HG03520 (cell line): ENCODE measurements around the gene UBAC2.

Source experiments
- ATAC-seq: cut with Tn5 transposase; IDR thresholded peaks from one replicate; pipeline ENCODE4 v1.9.1; 2021; ENCODE audit warnings: mild to moderate bottlenecking, moderate library complexity; ENCODE audit not compliant: unreplicated experiment

UBAC2 gene

DNA sequence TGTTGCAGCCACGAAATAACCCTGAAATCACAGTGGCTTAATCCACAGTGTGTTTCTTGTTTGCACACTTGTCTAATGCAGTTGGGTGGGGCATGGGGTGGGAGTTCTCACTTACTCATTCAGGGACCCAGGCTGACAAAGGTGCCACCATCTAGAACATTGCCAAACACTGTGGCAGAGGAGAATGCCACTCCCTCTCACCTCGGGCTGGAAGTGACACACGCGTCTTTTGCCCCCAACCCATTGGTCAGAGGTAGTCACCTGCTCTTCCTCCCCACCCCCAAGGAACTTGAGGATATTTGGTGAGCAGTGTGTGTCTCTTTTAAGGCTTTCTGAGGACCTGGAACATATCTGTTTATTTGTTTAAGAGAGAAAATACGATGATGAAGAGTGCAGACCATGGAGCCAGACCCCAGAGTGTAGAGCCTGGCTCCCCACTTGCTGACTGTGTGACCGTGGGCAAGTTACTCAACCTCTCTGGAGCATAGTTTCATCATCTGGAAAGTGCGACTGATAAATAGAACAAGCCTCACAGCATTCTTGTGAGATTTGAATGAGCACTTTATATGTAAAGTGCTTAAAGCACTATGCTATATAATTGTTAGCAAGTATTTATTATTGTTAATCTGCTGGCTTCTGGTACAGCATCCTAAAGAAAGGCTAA is 89.2 kb downstream of the UBAC2 start:
- ATAC-seq, result no peak

DNA sequence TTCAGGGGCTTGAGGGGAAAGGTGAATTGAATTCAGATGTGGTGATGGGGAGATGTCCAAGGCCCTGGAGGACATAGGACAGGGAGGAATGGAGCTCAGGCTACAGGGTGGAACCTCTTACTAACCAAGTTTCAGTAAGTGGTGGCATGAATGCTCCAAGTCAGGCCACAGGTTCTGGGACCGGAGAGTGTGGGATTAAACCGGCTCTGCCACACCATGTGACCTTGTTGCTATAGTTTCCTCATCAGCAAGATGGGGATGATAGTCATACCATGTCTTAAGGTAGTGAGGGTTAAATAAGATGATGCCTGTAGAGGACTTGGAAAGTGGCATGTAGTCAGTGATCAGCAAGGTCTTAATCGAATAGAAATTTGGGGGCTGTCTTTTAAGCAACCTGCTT is 90.2 kb downstream of the UBAC2 start:
- no peak for ATAC-seq

DNA sequence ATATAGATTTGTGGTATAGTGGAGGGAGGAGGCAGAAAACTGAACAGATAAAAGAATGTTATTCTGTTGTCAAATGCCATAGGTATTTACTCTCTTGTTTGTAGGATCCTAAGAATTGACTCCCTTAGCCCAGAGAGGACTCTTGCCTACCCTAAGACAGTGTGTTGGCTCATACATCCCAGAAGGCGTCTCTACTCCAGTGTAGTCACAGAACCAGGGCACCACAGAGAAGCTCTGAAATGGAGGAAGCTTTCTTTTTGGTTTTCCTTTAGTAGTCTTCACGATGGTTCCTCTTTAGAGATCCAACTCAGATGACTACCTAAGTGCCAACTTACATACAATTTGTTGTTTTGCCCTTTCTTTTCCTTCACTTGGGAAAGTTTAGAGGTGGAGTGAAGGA is 92.5 kb downstream of the UBAC2 start:
- no peak for ATAC-seq

DNA sequence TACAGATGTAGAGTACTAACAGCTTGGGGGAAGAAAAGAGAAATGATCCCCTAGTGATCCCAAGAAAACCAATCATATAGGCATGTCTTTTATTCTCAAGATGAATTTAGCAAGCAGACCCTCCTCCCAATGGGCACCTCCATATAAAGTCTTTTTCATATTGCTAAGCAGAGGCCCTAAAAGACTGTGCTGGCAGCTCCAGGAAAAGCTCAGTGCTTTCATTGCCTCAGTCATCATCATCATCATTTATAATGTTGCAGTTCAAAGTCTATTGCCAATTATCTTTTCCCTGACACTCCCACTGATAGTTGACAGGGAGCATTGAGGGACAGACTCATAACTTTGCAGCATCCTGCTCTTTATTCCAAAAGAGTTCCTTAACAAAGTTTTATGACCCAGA is 93.5 kb downstream of the UBAC2 start:
- no peak for ATAC-seq

DNA sequence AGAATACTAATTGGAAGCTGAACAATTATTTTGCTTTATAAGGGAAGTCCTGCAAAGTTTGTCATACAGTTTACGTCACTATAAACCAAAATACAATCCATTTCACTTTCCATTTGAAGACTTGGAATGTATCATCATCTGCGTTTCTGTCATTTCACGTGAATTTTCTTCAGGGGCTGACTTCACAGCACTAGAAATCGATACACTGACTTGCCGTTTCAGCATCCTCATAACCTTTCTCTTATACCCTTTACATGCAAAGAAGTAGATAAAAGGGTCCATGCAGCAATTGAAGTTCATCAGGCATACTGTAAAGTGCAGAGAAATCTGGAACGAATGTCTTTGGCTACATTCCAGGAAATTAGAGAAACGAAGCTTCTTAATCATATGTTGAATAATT is 94.3 kb downstream of the UBAC2 start:
- no peak for ATAC-seq

DNA sequence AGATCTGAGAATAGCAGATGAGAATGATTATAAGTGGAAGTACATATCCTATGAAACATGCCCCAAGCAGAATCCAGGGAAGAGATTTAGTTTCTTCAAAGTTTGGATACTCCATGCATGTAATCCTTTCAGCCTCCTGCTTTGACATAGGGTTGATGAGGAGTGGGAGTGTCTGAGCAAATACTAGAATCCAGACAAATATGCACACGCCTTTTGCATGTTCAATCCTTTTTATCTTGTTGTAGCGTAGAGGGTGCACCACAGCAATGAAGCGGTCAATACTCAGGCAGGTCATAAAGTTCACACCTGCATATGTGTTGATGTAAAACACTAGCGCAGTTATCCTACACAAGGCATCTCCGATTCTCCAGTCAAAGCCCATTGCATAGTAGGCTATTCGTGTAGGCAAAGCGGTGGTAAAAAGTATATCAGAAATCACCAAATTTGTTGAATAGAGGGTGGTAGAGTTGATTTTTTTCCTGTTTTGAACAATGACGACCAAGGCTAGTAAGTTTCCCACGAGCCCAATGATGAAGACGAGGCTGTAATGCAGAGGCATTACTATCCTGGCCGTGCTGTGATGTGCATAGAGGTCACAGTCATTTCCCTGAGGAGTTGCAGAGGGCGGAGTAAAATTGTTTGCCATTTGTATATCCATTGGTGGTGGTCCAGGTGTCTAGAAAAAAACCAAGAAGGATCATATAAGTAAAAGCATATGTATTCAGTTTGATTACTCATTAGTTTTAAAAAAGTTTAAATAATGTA is 95.0 kb downstream of the UBAC2 start:
- ATAC-seq, result no peak

DNA sequence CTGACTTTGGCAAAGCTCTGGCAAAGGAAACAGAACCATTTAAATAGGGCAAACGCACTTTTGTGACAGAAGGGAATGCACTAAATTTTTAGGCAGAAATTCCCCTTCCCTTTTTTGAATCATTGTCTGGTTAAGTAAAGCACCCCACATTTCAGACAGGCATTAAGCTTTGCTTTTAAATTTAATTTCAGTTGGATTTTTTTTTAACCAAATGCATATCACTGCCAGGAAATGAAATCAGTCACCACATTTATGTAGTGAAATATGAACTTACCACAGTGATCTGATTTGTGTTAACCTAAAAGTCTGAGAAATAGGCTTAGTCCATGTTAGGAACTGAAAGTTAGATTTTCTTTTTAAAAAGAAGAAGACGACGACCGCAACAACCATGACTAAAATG is 95.7 kb downstream of the UBAC2 start:
- ATAC-seq, result peak; percentile 59

DNA sequence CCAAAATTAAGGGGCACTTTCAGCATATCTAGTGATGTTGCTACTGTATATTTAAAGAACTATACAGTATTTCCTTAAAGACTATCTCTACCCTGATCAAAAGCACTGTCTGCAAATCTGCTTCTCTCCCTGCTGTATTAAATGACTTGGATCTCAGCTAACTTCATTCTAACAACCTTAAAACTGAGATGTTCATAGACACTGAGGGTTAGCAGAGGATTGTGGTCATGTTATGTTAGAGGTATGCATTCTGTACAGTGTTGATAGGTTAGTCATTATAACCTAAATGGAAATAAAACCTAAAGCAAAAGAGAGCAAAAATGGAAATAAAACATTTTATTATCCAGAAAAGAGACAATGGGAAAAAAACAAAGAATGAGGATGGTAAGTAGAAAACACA is 96.7 kb downstream of the UBAC2 start:
- no peak for ATAC-seq

DNA sequence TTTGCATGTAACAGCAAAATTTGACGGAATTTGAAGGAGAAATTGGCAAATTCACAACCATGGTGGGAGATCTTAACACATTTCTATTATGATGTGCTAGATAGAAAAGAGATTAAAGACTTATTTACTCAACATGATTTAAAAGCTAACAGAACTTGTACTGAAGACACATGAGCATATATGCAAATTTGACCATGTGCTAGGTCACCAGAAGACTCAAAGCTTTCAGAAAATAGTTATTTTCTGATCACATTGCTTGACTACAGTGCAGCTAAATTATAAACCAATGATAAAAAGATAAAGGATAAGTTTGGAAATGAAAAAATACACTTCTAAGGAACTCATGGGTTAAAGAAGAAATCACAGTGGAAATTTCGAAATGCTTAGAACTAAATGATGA is 97.4 kb downstream of the UBAC2 start:
- no peak for ATAC-seq

DNA sequence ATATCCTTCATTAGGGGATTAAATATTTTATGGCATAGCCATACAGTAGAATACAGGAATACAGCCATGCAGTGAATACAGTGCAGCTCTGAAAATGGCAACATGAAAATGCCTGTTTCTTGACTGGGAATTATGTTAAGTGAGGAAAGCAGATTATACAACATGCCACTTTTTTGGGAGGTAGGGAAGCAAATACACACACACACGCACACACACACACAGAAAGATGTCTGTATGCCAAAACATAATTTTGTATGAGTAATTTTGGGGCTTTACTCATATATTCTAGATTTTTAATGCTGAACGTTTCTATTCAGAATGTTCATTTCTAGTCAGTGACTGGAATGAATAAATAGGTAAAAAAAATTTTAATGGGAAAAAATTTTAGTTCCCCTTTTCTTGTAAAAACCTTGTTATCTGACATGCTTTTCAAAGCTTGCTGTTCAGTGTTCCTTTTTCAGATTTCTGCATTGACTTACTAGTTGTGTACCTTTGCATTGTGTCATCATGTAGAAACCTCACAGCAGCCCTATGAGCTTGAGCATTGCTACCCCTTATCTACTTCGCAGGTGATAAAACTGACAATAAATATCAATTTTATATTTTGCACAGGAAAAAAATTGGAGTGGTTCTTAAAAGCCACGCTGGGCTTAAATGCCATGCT is 98.7 kb downstream of the UBAC2 start:
- no peak for ATAC-seq

DNA sequence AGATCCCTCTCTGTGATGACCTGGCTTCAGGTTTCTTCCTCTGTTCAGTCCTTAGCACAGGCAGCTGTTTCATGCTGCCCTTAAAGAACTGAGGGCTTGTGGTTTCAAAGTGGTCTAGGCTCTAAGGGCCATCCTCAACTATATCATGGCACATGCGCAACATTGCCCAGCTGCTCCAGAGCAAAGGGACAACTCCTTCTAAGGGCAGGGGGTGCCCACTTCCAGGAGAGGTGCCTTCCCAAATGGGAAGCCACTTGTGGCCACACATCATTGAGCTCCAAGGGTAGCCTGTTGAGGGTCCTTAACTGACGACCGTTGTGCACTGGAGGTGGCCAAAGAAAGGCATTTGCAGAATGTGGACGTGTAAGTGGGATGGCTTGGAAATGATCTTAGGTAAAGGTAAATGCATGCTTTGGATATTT is 99.3 kb downstream of the UBAC2 start:
- no peak for ATAC-seq

DNA sequence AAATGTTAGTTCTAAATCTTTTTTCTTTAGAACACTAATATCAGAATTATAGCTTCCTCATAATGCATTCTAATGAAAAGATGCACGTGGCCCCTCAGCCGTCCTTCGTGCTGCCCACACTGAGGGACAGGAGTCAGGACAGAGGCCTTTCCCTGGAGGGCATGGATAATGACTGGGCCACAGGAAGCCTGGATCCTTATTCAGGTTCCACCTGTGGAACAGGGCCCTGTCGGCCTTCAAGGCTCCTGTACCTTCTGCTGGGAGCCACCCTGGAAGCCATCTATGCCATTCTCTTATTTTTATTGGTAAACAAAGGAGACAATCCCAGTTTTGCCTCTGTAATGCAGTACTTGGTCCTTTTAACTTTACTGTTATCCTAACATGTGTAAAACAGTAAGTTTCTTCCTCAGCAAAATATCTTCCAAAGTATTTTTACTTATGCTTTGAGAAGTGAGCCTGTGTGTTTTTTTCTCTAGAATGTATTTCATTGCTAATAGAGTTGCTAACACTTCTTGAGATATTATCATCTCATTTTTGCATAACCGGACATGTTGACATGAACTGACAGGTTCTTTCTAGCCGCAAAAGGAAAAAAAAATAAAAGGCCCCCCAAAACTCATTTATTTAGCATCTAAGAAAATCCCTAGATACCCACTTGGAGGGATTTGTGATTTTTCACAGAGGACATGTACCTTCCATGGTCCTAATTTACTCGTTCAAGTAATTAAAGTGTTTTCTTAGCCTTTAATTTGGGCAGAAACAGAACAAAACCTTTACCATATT is 100.6 kb downstream of the UBAC2 start:
- ATAC-seq, result no peak

DNA sequence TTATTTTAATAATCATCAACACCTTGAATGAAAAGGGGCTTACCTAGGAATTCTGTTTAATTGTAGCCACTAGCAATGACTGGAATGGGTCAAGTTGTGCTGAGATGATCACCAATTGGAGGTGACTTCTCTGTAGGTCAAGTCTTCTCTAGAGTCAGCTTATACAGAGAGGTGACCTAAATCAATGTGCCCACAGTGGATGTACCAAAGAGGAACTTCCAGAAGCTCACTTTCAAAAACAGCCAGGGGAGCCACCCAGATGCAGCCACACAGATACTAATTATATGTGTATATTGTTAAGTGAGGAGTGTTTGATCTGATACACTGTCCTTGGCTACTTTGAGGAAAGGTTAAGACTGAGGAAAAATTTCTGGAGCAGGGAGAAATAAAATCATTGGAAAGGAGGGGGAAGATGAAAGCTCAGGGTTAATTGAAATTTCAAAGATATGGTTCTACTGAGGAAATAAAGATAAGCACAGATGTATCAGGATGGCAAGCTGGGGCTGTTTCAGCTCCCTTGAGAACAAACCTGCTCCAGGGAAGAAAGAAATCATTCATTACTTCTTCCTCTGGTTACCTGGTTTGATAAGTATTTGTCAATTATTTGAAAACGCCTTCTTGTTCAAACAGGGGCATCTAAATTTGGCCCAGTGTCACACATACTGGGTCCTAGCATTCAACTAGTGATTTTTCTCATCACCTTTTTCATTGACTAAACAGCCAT is 101.4 kb downstream of the UBAC2 start:
- no peak for ATAC-seq

DNA sequence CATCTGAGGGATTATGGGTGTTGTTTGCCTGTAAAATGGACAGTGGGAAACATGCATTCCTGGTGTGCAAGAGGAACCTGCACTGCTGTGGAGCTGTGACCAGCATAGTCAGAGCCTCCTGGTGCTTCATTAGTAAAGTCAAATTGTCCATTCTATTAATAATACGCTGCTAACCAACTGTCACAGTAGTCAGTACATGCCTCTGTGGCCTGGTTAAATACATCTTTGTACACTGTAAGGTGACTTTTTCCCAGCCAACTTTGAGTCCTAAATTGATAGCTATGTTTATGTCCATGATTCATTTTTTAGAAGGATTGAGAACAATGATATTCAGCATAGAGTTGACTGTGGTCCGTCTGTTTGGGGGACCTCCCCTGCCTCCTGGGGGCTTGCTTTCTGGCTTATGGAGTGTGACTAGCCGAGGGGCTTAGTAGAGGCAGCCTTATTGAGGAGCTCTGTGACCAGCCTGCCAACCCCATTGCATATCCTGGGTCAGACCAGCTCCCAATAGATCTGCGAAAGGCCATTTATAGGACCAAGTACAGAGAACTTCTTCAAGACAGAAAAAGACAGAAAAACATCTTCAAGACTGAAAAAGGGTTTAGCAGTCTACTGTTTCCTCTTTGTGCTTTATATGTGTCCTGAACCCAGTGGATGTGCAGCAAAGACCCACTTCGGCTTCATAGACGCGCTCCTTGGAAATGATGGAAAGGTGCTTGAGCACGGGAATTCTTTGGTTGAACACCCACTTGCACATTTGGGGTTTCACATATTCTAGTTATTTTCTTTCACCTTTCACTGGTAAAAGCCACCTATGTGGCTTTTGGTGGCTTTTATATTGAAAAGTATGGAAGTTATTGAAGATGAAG is 102.2 kb downstream of the UBAC2 start:
- no peak for ATAC-seq

DNA sequence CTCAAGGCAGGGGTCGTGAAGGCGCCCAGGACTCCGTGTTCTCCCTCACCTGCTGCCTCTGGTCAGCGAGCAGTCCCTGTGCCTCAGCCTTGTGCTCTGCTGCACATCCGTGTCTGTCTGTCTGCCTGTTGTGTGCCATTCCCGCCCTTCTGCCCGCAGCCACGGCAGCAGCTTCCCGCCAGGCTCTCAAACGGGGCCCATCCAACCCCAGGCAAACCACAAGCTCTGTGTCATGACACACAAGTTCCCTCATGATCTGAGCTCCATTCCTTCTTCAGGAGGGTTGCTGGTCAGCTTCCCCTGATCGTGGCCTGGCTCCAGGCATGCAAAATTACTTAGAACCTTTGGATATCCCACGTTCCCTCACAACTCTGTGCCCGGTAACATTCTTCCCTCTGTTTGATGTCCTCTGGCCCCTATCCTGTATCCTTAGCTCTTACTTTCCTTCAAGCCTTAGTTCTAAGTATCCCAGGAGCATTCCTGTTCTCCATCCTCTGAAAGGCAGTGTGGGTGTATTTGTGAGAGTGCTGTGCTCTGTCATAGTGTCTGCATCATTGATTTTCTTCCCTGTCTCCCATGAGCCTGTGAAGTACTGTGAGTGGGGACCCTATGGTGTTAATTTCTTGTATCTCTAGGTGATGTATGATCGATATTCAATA is 103.3 kb downstream of the UBAC2 start:
- ATAC-seq, result no peak

DNA sequence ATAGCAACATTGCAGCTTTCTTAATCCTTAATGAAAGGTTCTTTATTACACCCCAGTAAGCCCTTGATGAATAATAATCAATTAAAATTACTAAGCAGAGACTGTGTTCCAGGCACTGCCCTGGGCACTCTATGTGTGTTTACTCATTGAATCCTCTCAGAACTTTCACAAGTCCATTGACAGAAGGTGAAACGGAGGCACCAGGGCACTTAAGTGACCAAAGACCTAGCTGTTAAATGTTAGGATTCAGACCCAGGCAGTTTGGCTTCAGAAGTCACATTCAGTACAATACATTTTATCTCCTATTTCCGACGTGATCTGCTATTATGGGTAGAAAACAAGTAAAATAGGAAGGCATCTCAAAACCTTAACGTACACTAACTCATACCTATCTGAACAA is 103.9 kb downstream of the UBAC2 start:
- ATAC-seq, result no peak

DNA sequence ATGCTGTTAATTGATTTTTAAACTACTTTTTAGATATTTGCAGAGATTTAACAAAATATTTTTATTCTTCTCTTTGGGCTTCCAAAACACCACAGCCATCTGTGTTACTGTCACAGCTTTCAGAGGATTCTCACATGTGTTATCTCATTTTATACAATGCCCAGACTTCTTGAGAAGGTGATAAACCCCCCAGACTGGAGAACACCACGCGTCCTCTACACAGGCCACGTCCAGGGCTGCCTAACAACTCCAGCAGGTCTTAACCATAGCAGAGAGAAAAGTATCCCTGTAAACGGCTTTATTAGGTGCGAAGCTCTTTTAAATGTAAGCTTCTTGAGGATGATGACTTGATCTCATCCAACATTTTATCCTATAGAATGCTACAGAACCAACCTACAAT is 104.5 kb downstream of the UBAC2 start:
- no peak for ATAC-seq

DNA sequence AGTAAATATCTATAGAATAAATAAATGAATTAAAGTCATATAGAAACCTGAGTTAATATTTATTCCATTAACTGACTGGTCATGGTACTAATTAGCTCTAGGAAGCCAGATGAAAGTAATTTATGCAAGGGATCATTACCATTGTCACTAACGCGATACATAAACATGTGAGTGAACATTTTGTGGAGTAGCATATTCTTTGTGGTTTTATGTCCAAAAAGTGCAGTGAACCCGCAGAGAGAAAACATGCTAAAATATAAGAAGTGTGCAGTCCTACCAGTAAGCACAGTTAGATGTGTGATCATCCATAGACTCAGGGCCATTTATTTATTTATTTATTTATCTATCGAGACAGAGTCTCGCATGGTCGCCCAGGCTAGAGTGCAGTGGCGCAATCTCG is 104.9 kb downstream of the UBAC2 start:
- no peak for ATAC-seq

DNA sequence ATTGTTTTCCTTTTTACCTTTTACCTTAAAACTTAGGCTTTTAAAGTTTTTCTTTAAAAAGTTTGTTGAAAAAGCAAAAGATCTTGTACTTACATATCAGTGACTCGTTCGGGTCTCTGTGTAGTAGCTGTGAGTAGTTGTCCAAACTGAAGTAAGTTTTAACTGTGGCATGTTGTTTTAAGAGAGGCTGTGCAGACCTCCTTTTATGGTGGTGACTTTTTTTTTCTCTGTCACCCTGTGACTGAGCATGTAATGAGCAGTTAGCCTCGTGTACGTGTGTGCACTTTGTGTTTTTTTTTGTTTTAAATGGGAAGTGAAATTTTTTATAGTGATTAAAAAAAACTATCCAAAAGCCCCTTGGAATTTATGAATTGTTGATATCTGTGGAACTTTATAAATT is 106.6 kb downstream of the UBAC2 start, which contains the start of gene GPR183:
Gene GPR183 (minus strand): TSS at position 153 of the 400 bp plus-strand sequence. CDS start 11,254 bp downstream, outside the sequence.
- peak; percentile 70 for ATAC-seq
